ENCODE data around the gene FGD5. TPM values are rescaled to one million over a fixed set of nuclear protein-coding genes. Genes with fewer than 3 reads are reported as not detected.
A peak's percentile ranks its signal among the peaks of the same experiment; 100 is the strongest.

Gene FGD5
- total RNA-seq, 1 donor from 2014 or later: 15.2 TPM

DNA sequence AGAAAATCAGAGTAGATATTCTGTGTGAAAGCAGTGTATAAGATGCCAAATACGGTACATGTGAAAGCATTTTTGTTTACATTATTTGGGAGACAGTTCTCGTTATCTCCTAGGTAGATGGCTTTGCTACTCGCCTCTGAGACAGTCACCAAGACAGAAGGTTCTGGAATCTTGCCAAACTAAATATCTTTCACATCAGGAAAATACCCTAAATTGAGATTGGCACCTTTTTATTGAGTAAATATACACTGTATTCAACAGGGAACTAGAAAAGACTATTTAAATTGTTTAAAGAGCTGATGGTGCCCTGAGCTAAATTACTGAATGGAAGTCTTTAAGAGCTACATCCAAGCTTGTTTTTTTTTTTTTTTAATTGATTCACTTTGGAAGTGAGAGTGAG, 3.4 kb downstream of the FGD5 start:
- ATAC-seq (ENCODE audit: poor library complexity): no peak
- intact Hi-C loops (cut with DNase I): no loop called here
- no peak for DNase-seq

DNA sequence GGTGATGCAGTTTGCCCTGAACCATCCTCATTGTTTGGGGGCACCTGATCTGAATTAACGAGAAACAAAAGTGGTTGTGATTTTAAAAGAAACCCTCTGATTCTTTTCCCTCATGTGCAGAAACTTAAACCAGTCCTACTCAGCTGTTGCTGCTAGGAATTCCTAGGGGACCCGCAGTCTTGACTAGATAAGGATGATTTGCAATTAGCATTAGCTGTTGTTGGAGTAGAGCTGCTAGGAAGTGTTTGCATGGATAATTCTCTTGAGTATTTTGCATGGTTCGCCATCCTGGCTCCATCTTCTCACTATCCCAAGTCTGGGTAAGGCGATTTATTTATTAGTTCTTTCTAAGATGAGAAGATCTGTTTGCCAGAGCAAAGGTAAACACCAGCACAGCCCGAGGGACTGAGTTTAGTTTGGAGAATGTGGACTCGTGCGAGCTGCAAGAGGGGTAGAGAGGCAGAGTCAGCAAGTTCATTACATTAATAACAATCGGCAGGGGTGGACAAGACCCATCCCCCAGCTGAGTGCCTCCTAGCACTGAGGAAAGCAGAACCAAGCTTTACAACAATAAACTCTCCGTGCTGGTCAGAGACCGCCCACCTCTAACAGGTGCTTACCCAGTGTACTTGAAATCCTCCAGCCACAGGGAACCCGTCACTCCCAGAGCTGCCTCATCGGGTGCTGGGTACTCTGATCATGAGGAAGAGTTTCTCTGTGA, 4.1 kb downstream of the FGD5 start:
- no peak for DNase-seq
- no peak for ATAC-seq (ENCODE audit: poor library complexity)
- intact Hi-C loops (cut with DNase I): no loop called here

- DNase-seq (no peak), ATAC-seq (ENCODE audit: poor library complexity) (peak; percentile 51)
- intact Hi-C loops (cut with DNase I): no loop called here
Measured at GRCh38 chr3:14823393-14823792, 4.6 kb downstream of the FGD5 start.

GRCh38 chr3:14823910-14824629, 5.3 kb downstream of the FGD5 start:
- intact Hi-C loops (cut with DNase I): no loop called here
- DNase-seq (no peak), ATAC-seq (ENCODE audit: poor library complexity) (peak; percentile 18)

DNA sequence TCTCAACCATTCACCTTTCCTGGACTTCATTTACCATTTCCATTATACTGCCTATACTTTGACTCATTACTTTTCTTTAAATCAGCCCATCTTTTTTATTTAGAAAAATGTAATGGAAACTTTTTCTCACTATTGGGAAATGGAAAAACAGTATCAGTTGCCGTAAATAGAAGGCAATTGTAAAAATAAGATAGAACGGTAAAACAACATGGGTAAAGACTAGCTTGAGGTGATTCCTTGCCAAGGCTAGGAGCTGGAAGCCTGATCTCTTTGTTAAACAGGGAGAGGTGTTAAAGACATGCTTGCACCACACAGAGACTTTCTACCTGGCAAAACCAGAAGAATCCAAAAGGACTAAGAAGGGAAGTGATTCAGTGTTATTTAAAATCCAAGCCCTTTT, 5.9 kb downstream of the FGD5 start:
- no peak for DNase-seq
- intact Hi-C loops (cut with DNase I): no loop called here
- ATAC-seq (ENCODE audit: poor library complexity): no peak

DNA sequence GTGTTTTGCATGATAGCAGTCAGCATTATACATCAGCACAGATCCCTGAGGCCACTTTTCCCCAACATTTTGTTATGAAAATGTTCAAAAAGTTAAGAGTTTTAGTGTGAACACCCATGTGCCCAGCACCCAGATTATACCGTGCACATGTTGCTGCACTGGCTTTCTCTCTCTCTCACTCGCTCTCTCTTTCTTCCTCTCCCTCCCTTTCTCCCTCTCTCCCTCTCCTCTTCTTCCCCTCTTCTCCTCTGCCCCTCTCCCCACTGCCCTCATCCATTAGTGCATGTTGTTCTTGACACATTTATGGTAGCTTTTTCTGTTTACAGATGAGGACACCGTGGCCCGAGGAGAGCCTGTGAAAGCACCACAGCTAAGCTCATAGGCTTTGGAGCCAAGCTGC, 7.3 kb downstream of the FGD5 start:
- no peak for DNase-seq
- intact Hi-C loops (cut with DNase I): no loop called here
- ATAC-seq (ENCODE audit: poor library complexity): no peak

- no peak for ATAC-seq (ENCODE audit: poor library complexity)
- no peak for DNase-seq
- intact Hi-C loops (cut with DNase I): no loop called here
Measured at GRCh38 chr3:14827776-14828175, 9.0 kb downstream of the FGD5 start.

DNA sequence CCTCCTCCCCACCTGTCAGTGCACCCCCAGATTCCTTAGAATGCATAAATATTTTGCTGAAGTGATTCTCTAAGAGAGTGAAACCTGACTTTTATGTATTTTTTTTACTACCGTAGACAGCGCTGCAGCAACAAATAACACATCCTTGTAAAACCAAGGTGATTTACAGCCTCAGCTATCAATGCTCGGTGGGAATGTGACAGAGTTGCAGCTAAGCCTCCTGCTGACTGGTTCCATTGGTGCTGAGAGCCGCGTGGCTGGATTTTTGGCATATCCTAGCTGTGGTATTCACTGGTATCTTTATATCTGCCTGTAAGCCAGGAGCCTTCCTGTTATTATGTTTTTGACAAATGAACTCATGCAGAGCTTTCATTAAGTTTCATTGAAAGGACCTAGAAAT, 11.0 kb downstream of the FGD5 start:
- DNase-seq (no peak), ATAC-seq (ENCODE audit: poor library complexity) (no peak)
- intact Hi-C loops (cut with DNase I): no loop called here

GRCh38 chr3:14831916-14832450, 13.2 kb downstream of the FGD5 start:
- DNase-seq (no peak), ATAC-seq (ENCODE audit: poor library complexity) (no peak)
- intact Hi-C loops (cut with DNase I): no loop called here

DNA sequence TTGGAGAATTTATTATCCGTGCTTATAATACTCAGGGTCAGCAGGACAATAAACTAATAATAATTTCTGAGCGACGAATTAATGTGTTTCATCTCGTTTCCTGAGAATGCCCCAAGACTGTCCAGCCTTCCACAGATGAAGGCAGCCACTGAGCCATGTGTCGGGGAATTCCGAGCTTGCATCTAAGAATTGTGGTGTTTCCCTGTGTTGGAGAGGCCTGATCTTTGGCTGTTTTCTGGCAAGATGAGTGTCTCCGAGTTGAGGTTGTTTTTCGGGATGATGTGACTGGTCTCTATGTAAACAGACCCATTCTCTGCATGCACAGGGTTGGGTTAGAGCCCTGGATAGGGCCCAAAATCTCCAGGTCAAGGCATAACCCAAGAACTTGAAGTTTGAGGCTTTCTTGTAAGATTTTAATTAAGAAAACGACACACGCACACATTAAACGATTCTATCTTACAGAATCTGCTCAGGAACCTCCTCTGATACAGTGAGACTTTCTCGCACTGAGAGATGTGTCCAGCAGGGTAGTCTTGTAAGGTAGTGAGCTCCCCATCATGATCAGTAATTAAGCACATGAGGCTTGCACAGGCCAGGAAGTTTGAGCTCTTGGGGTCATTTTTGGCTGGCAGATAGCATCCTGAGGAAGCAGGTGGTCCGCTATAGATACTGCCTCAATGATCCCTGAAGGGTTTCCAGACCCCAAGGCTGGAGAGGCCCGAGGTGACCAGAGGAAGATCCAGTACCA, 14.4 kb downstream of the FGD5 start:
- DNase-seq (no peak), ATAC-seq (ENCODE audit: poor library complexity) (no peak)
- intact Hi-C loops (cut with DNase I): no loop called here

- ATAC-seq (ENCODE audit: poor library complexity): no peak
- intact Hi-C loops (cut with DNase I): no loop called here
- DNase-seq: no peak
Measured at GRCh38 chr3:14834121-14834520, 15.4 kb downstream of the FGD5 start.

DNA sequence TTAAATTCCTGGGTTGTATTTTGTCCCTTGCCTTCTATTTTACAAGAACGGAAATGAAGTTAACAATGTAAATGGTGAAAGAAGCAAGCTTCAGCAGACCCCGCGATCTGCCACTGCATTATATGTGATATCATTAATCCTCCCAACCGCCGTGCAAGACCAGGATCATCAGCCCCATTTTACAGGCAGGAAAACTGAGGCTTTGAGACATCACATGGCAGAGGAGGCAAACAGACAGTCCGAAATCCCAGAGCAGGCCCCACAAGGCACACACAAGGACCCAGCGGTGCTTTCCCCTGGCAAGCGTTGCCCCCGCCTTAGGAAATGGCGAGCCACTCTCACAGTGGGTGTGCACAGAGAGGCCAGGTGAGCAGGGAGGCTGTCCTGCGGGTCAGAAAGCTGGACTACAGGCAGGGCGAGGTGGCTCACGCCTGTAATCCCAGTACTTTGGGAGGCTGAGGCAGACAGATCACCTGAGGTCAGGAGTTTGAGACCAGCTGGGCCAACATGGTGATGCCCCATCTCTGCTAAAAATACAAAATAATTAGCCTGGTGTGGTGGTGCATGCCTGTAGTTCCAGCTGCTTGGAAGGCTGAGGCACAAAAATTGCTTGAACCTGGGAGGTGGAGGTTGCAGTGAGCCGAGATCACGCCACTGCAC, 16.2 kb downstream of the FGD5 start:
- intact Hi-C loops (cut with DNase I): no loop called here
- DNase-seq (no peak), ATAC-seq (ENCODE audit: poor library complexity) (no peak)

DNA sequence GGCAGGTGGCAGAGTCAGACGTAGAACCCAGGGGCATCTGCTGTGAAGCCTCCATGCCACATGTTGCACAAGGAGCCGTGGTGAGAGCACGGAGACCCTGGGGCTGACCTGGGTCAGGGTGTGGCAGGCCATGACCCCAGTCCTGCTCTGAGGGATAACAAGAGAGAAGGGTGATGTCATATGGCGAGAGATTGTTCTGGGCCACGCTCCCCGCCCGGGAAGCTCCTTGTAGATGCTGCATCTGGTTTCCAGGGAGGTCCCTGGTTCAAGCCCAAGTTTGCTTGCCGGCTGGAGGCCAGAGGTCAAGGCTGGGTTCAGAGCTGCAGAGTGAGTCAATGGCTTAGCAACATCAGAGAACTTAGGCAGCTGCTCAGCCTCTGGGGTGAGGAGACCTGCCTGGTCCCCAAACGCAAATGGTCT, 17.3 kb downstream of the FGD5 start:
- intact Hi-C loops (cut with DNase I): no loop called here
- DNase-seq (peak; percentile 88), ATAC-seq (ENCODE audit: poor library complexity) (peak; percentile 76)

DNA sequence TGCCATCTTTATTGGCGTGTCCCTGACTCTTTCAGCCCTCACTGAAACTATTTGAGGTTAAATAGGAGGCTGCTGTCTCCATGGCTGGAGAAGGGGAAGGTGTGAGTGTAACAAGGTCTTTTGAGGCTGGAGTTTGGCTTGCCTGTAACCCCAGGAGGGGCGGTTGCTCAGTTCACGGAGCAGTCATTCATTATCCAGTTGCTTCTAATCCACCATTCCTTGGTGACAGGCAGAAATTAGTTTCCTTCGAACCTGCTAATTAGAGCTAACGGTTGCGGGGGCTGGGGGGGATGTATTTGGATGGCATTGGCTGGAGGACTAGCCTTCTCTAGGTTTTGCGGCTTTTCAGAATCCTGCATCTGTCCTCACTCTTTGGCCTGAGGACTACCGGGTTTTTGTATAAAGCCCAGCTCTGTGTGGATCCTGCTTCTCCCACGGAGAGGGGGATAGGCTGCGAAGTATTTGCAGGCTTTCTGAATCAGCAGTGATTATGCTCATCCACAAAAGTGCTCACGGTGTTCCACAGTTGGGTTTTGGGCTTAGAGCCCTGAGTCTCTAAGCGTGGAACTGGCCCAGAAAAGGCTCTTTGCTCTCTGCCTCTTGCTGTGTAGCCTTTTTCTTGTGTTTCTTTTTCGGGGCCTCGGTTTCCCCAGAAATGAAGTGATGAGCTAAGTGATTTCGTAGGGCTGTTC, 18.6 kb downstream of the FGD5 start:
- DNase-seq: no peak
- peak; percentile 30 for ATAC-seq (ENCODE audit: poor library complexity)
- intact Hi-C loops (cut with DNase I): no loop called here

DNA sequence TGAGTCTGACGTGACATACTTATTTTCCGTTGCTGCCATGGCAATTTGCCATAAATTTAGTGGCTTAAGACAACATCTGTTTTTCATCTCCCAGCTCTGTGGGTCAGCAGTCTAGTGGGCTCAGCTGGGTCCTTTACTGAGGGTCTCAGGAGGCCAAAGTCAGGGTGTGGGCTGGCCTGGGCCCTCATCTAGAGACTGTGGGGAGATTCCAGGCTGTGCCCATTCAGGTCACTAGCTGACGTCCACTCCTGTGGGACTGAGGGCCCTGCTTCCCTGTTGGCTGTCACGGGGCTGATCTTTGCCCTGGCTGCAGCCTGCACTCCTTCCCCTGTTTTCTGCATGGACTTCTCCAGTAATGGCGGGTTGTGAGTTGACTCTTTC, 19.1 kb downstream of the FGD5 start:
- peak; percentile 42 for ATAC-seq (ENCODE audit: poor library complexity)
- DNase-seq: peak; percentile 60
- intact Hi-C loops (cut with DNase I): no loop called here

DNA sequence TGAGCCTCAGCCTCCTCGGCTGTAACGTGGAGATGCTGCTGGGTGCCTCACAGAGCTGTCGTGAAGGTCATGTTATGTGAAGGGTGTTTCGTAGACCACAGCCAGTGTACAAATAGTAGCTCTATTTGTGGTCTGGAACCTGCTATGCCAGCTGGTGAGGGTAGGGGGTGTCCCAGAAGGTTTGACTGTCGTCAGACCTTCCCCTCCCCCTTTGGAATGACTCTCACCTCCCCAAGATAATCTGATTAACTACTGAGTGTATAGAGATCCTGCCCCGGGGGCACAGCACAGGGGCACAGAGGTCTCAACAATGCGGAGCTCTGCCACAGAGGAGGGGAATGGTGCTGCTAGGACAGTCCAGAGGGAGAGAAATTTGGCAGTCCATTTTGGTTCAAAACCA, 20.5 kb downstream of the FGD5 start:
- no peak for ATAC-seq (ENCODE audit: poor library complexity)
- DNase-seq: no peak
- intact Hi-C loops (cut with DNase I): no loop called here

DNA sequence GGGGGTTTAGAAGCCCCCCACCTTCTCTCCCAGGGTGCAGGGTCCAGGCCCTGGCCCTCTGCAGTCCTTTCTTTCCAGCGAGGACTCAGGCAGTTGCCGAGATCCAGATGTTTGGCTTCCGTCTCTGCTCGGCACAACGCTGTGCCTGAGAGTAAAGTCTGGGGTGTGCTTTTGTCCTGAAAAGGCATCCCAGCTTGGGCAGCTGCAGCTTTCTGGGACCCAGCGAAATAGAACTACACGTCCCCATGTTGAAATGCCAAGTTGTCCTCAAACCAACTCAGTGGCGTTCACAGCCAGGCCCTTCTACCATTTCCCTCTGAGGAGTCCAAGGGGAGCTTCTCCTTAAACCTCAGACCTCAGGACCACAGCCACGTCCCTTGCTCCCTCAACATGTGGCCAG, 23.1 kb downstream of the FGD5 start:
- DNase-seq (no peak), ATAC-seq (ENCODE audit: poor library complexity) (peak; percentile 53)
- intact Hi-C loops (cut with DNase I): no loop called here

- DNase-seq (no peak), ATAC-seq (ENCODE audit: poor library complexity) (no peak)
- intact Hi-C loops (cut with DNase I): no loop called here
Measured at GRCh38 chr3:14842277-14842676, 23.5 kb downstream of the FGD5 start.

- DNase-seq: no peak
- ATAC-seq (ENCODE audit: poor library complexity): no peak
- intact Hi-C loops (cut with DNase I): no loop called here
Measured at GRCh38 chr3:14843321-14843720, 24.6 kb downstream of the FGD5 start.

Data from Right ventricle myocardium superior (tissue), 1 donor.